Activated CD8-positive, alpha-beta memory T cell treated with anti-CD3 and anti-CD28 coated beads for 4 hours (primary cell): ENCODE results near the gene PACS2.
"Not testable (repeated sequence)": the region's sequence is repeated elsewhere in the genome, so short reads cannot be mapped to it uniquely, and the experiment has no call there.

Experiments
- DNase-seq, 2 donors: peaks; one replicate each; pipeline ENCODE4 v3.0.0-alpha.2; 2020; ENCODE audit warnings: low read depth in 2 of 2

The PACS2 gene

DNA sequence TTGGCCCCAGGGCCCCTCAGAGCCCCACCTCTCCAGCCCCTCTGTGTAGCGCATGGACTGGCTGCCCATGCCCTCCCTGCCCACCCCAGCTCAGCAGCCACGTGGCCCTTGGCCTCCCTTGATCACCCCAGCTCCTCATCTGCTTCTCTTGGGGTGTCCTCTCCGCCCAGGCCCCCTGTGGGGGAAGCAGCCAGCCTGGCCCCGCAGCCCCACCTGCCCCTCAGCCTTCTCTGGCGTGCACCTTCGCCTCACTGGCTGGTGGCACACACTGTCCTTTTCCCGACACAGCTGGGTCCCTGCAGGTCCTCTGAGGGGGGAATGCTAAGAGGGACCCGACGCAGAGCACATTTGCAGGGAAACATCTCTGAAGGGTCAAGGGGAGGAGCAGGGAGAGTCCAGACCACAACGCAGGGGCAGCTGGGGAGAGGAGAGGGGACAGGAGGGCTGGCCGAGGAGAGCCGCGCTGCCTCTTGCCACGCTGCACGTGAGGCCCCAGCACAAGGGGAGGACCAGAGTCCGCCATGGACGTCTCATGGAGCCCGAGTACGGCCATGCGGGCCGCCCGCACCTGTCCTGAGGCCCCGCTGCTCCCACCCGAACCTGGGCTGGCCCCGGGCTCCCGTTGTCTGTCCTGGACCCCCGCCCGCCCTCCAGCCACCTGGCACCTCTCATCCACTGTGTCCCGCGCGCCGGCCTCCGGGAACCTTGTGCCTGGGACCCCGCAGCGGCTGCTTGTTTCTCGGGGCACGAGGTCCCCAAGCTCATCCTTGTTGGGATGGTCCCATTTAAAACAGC is 36.1 kb downstream of the PACS2 start:
- no peak for DNase-seq

DNA sequence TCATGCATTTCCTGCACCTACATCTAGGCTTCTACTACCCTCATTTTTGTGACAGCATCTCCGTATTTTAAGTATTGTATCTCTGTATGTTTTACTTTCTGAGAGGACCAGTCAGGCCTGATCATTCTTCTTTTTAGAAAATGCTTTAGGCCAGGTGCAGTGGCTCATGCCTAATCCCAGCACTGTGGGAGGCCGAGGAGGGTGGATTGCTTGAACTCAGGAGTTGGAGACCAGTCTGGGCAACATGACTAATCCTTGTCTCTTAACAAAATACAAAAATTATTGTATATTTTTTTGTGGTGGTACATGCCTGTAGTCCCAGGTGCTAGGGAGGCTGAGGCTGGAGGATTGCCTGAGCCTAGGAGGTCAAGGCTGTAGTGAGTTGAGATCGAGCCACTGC is 36.9 kb downstream of the PACS2 start:
- DNase-seq: no peak

DNA sequence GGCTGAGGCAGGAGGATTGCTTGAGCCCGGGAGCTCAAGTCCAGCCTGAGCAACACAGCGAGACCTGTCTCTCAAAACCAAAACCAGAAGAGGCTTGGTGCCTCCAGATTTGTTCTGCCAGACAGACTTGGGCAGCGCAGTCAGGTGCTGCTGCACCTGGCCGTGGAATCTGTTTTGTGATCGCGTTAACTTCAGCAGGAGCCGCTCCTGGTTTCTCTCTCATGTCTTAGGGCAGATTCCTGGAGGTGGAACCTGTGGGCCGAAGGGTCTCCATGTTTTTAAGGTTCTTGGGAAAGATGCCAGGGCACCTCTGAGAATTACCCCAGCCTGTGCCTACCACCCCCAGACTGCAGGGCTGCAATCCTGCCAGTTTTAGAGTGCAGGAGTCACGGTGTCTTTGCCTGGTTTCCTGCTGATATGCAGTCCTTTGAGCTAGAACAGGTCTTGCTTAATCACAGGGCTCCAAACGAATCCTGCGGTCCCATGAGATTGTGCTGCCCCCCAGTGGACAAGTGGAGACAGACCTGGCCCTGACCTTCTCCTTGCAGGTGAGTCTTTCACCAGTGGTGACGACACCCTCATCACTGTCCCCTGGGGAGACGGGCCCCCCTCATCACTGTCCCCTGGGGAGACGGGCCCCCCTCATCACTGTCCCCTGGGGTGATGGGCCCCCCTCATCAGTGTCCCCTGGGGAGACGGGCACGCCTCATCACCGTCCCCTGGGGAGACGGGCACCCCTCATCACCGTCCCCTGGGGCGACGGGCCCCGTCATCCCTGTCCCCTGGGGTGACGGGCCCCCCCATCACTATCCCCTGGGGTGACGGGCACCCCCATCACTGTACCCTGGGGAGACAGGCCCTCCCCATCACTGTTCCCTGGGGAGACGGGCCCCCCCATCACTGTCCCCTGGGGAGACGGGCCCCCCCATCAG is 37.6 kb downstream of the PACS2 start:
- peak; percentile 75 to 76 for DNase-seq

DNA sequence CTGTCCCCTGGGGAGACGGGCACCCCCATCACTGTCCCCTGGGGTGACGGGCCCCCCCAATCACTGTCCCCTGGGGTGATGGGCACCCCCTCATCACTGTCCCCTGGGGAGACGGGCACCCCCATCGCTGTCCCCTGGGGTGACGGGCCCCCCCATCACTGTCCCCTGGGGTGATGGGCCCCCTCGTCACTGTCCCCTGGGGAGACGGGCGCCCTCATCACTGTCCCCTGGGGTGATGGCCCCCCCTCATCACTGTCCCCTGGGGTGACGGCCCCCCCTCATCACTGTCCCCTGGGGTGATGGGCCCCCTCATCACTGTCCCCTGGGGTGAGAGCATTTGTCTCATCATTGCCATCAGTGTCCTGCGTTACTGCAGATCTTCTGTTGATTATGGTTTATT is 38.6 kb downstream of the PACS2 start:
- no peak for DNase-seq

DNA sequence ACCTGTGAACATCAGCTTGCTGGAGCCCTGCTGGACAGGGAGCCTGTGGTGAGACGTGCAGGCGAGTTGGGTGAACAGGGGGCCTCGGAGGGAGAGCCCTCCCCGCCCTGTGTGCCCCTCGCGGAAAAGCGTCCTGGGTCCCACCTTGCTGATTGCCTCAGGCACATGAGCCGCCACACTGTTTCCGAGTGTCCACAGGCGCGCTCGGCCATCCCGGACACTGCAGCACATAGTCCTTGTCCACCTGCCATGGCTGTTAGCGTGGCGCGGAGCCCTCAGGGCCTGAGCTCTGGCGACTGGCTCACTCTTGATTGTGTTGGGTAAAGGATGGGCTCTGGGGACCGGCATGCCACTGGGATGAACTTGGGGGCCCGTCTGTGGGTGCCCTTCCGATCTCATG is 40.0 kb downstream of the PACS2 start:
- no peak for DNase-seq

DNA sequence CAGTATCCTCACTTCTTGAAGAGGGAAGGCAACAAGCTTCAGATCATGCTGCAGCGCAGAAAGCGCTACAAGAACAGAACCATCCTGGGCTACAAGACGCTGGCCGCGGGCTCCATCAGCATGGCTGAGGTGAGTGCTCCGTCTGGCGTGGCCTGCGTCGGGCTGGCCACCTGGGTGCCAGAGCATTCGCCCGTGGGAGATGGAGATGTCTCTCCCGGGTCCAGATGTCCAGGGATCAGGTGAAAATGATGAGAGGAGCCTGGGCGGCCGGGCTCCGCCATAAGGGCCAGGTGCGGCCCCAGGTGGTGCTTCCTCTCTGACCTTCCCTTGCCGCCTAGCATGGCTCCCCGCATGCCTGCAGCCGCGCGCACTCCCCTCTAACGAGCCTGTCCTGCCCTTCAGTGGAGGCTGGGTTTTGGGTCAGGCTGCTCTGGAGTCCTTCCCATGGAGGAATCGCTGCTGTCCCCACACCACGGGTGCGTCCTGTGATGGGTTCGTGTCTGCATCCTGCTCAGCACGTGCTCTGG is 40.6 kb downstream of the PACS2 start:
- DNase-seq: no peak

DNA sequence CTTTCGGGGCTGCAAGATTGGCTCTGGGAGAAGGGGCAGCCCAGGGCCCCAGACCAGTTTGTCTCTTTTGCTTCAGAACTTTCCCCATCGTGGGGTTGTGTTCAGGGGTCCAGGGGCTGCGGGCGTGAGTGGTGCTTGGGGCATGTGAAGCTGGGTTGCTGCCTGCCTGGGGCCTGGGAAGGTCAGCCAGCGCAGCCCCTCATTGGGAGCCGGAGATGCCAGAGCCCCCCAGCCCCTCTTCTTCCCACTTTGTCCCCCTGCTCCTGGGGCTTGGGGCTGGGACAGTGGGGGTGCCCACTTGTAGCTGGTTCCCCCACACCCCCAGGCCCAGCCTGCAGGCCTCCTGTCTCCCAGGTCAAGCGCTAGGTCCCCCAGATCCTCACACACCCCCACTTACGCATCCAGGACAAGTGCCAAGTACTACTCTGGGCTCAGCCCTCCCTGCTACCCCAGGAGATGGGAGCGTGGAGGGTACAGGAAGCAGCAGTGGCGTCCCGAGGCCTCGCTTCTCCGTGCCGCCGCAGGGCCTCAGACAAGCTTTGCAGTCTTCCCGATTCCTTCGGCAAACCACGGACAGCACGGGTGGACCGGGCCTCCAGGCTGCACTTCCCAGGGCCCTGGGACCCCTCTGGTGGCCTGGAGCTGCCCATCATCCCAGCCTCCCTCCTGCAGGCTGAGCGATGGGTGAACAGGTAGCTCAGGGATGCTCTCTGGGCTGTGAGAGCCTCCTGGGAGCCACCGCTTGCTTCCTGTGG is 41.5 kb downstream of the PACS2 start:
- no peak for DNase-seq

DNA sequence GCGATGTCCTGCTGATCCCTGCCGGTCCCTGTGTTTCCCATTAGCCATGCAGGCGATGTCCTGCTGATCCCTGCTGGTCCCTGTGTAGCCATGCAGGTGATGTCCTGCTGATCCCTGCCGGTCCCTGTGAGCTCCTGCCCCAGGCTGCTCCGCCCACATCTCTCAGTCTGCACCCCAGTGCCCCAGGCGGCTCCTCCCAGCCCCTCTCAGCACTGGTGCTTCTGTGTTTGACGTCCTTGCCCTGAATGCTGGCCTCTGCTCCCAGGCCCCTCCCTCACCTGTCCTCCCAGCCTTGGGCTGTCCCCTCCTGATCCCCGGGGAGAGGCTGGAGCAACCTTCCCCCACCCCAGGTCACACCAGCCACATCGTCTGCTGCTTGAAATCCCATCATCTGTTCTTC is 42.4 kb downstream of the PACS2 start:
- no peak for DNase-seq

DNA sequence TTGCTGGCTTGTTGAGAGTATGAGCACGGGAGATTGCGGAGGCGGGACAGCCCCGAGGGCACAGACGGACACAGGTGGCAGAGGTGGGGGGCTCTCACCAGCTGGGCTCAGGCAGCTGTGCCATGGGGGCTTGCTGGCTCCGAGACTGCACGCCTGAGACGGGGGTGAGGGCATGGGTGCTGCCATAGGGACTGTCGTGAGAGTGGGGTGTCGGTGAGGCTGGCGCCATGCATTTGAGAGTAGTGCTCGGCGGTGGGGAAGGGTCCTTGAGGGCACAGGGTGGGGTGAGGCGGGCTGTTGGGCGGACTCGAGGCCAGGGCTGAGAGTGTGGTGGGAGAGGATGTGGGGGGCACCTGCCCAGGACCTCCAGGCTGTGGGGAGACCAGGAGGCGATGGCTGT is 43.1 kb downstream of the PACS2 start:
- DNase-seq: no peak

DNA sequence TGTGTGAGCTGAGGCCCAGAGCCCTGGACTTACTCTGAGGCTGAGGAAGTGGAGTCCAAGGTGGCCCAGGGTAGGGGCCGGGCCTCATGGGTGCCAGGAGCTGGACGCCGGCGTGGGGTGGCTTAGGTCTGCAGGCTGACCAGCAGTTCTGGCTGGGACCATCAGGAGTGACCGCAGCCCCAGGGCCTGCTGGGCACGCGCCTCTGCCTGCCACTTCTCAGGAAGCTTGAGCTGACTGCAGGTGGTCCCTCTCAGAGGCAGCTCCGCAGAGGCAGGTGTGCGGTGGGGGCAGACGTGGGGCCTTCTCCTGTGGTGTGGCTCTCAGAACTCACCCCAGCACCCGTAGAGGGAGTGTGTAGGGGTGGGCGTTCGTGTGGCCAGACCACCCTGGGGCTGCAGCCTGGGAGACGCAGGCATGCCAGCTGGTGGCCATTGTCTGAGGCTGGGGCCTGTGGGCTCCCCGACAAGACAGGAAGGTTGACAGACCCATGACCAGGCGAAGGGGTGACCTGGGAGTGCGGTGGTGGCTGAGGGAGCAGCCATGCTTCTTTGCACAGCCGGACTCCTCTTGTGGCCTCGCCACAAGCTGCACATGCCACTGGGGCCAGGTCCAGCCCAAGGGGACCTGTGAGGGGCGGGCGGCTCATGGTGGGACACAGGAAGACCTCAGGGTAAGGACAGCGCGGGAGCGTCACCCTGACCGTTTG is 43.7 kb downstream of the PACS2 start:
- no peak for DNase-seq

DNA sequence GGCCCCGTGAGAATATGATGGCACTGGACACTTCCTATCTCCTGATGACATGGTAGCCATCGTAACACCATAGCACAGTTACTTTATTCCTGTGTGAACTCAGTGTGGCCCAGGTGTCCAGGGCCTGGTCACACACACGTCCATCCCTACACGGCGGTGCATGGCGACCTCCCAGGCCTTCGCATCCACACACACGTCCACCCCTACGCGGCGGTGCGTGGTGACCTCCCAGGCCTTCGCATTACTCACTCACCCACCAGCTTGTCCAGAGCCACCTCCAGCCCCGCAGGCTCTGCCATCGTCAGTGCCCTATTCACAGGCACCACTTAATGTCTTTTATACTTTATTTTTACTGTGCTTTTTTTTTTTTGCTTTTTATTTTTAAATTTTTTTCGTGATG is 44.4 kb downstream of the PACS2 start:
- no peak for DNase-seq

DNA sequence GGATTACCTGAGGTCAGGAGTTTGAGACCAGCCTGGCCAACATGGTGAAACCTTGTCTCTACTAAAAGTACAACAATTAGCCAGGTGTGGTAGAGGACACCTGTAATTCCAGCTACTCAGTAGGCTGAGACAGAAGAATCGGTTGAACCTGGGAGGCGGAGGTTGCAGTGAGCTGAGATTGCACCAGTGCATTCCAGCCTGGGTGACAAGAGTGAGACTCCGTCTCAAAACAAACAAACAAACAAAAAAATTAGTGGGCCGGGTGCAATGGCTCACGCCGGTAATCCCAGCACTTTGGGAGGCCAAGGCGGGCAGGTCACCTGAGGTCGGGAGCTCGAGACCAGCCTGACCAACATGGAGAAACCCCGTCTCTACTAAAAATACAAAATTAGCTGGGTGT is 46.9 kb downstream of the PACS2 start:
- DNase-seq: not testable (repeated sequence)

DNA sequence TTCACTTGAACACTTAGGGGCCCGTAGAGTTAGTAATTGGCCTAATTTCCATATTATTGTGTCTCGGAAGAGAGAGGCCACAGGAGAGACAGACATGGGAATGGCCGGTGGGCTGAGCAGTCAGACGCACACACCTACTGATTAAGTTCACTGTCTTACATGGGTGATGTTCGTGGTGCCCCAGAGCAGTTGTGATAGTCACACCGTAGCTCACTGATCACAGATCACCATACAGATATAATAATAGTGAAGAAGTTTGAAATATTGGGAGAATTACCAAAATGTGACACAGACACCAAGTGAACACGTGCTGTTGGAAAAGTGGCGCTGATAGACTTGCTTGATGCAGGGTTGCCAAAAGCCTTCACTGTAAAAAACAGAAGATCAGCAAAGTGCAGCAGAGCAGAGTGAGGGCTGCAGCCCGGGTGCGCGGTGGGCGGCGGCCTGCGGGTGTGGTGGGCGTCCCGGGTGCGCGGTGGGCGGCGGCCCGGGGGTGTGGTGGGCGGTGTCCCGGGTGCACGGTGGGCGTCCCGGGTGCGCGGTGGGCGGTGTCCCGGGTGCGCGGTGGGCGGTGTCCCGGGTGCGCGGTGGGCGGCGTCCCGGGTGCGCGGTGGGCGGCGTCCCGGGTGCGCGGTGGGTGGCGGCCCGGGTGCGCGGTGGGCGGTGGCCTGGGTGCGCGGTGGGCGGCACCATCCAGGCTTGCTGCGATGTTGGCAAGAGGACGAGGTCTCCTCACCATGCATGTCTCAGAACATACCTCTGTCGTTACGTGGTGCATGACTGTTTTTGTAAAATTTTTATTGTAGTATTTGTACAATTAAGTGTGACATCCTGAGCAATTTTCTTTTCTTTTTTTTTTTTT is 49.5 kb downstream of the PACS2 start:
- peak in 1 of 2 donors; percentile 6 for DNase-seq

DNA sequence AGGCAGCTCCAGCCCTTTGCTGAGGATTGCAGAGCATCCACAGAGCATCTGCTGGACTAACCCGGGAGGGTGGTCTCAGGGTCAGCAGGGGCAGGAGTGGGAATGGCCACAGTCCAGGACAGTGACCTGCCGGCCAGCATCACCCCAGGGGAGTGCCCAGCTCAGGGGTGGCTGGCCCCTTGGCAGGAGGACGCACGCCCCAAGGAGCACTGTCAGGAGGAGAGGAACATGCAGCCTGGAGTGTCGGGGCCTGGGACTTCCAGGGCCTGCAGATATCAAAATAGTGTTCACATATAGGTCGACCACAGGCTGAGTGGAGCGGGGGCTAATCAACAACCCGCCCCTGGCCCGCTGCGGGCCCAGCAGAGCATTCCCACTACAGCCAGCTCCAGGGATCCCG is 50.6 kb downstream of the PACS2 start:
- DNase-seq: no peak

DNA sequence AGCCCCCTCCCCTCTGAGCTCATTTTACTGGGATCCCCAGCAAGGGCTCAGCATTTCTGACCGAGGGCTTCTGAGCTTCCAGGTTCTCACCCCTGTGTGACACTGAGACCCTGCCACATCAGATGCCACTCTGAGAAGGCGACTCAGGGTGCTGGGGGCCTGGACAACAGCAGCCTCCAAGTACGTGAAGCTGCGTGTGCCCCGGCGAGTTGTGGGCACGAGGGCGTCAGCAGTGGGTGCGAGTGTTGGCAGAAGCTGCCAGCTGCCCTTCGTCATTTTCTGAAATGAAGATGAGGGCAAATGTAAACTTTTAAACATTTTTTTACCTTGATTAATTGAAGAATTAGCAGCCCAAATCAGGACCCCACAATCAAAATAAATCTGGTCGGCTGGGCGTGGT is 51.1 kb downstream of the PACS2 start:
- no peak for DNase-seq

DNA sequence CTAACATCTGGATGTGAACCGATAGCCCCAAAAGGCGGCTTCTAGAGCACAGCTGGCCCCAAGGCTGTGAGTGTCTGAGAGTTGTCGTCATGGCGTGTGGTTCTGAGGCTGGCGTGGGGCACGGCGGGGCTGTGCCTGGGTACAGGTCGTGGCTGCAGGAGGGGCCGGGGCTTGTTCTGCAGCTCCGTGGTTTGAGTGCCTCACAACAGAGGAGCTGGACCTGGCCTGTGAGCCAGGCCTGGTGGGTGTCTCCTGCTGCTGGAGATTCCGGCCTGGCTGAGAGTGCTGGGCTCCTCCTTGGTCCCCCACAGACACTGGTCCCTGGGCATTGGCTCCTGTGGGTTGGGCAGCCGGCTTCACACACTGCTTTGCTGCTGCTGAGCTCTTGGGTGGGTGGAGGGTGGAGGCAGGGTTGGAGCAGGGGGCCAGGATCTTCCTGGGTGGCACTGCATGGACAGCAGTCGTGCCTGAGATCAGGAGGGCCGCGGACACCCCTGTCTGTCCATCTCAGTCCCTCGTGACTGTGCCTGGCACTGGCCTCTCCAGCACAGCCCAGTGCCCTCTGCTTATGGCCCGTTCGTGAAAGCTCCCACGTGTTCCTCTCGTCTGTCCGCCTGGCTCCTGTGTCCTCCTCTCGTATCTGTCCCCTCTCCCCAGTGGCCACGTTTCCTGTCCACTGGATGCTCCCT is 52.0 kb downstream of the PACS2 start:
- DNase-seq: no peak

DNA sequence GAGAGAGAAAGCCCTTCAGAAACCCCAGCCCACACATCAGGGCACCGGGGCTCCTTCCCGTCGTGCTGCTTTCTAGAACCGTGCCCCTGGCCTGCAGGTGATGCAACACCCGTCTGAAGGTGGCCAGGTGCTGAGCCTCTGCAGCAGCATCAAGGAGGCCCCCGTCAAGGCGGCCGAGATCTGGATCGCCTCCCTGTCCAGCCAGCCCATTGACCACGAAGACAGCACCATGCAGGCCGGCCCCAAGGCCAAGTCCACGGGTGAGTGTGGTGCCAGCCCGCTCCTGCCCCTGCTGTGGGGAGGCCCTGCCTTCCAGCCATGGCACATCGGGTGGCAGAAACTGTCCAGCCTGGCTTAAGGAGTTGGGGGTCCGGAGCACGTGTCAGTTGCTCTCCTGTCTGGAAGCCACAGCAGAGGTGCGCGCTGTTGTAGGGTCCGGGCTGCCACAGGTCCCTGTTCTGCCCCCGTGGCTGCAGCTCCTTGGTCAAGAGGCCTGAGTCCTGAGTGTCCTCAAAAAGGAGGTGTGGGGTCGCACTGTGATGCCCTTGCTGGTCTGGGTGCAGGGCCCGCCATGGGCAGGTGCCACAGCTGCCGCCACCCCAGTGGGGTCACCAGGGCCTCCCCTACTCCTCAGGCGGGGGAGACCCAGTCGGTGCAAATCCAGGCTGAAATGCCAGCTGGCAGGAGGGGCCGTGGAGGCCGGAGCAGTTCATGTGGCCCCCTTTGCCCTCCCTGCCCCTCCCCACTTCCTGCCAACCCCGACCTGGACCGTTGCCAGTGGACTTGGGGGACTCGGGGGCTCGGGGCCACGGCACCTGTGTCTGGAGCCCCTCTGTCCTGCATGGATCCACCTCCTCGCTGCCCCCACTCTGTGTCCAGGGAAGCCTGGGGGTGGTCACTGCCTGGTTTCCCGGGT is 52.8 kb downstream of the PACS2 start:
- DNase-seq: no peak

DNA sequence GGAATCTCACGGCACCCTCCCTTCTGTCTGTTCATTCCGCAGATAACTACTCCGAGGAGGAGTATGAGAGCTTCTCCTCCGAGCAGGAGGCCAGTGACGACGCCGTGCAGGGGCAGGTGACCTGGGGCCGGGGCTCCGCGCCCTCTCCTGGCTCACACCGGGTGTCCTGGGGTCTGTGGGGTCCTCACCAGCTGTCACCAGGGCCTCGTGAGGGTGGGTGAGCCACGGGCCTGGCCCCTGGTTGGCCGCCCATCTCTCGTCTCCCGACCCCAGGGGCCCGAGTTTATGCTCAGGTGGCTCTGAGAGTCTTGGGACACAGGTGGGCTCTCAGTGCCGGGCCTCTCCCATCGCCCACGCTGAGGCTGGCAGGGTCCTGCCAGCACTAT is 53.5 kb downstream of the PACS2 start:
- no peak for DNase-seq

DNA sequence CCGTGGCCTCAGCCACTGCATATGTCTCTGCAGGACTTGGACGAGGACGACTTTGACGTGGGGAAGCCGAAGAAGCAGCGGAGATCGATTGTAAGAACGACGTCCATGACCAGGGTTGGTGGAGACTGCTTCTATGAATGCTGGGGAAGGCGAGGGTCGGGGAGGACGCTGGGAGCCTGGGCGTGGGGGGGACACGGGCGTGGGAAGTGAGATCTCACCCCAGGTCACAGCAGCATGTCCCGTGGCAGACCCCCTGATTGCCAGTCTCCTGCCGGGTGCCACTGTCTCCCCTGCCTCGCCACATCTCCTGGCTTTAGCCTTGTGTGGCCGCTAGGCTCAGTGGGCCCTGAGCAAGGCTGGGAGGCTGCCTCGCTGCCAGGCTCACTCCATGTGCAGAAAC is 53.9 kb downstream of the PACS2 start:
- DNase-seq: no peak
